Panc1 (cell line): ENCODE results near the gene CIC. TPM values are rescaled to one million over a fixed set of nuclear protein-coding genes. Genes with fewer than 3 reads are reported as not detected.

Source experiments
- ATAC-seq: fragments of 200-7000 bp; cut with Tn5 transposase; 2 replicates; pipeline ENCODE4 v1.9.1; 2020; ENCODE audit warnings: mild to moderate bottlenecking, moderate library complexity
- BruUV-seq: library from RNA; stranded (reverse); fragments of 400-500 nt; replicated peaks from 2 replicates; lab custom pipeline; 2021; lab: Mats Ljungman, UMichigan
- CTCF ChIA-PET: fragments of 300-600 bp; sonication (Branson Sonifier 250); formaldehyde crosslinking; loops from one replicate; lab custom pipeline; 2022; ENCODE audit warnings: antibody characterized with exemption; lab: Charles Lee
- POLR2A ChIA-PET: fragments of 300-600 bp; sonication (Branson Sonifier 250); formaldehyde crosslinking; loops from one replicate; lab custom pipeline; 2022; ENCODE audit warnings: antibody characterized with exemption; lab: Charles Lee
- DNase-seq: peaks from one replicate; pipeline ENCODE4 v3.0.0-alpha.2; 2010; ENCODE audit warnings: low read depth, low spot score
- H3K27ac ChIP-seq: 2 replicates; pipeline ENCODE4 v1.5.1; 2011; ENCODE audit warnings: mild to moderate bottlenecking, low read length, inconsistent platforms
- H3K27me3 ChIP-seq: fragments of 200-500 bp; sonication (Bioruptor generic); 2 replicates; pipeline ENCODE4 v1.6.0; 2014; ENCODE audit warnings: low read length, inconsistent platforms; ENCODE audit not compliant: control insufficient read depth, insufficient read depth
- H3K36me3 ChIP-seq: fragments of 200-500 bp; sonication (Bioruptor generic); 2 replicates; pipeline ENCODE4 v1.5.1; 2014; ENCODE audit warnings: inconsistent platforms, mild to moderate bottlenecking, low read length, moderate library complexity; ENCODE audit not compliant: control insufficient read depth, insufficient read depth
- H3K4me1 ChIP-seq: 2 replicates; pipeline ENCODE4 v1.5.1; 2011; ENCODE audit warnings: inconsistent platforms, mild to moderate bottlenecking, low read length, moderate library complexity; ENCODE audit not compliant: control insufficient read depth, insufficient read depth
- H3K4me3 ChIP-seq, 2 experiments: 2 replicates each; pipeline ENCODE4 v1.5.1; 2011 to 2012; ENCODE audit warnings: low read depth in 2 of 2, low read length in 2 of 2, mild to moderate bottlenecking in 2 of 2, inconsistent platforms in 1 of 2, moderate library complexity in 1 of 2
- H3K9me3 ChIP-seq: fragments of 200-500 bp; sonication (Bioruptor generic); 2 replicates; pipeline ENCODE4 v1.5.1; 2014; ENCODE audit warnings: low read depth, mild to moderate bottlenecking, inconsistent platforms, low read length, moderate library complexity; ENCODE audit not compliant: control insufficient read depth, insufficient read depth
- POLR2AphosphoS5 ChIP-seq: IDR thresholded peaks from 2 replicates; pipeline ENCODE4 v1.6.1; 2012; ENCODE audit warnings: mild to moderate bottlenecking, low read depth, low read length, moderate library complexity
- REST ChIP-seq, 2 experiments: IDR thresholded peaks; 2 replicates each; pipeline ENCODE4 v1.6.1; 2011 to 2012; ENCODE audit warnings: low read depth in 2 of 2, control low read depth in 1 of 2, low read length in 1 of 2, mild to moderate bottlenecking in 1 of 2, moderate library complexity in 1 of 2; ENCODE audit not compliant: insufficient read depth in 1 of 2
- SIN3A ChIP-seq: IDR thresholded peaks from 2 replicates; pipeline ENCODE4 v1.6.1; 2012; ENCODE audit warnings: low read depth, mild to moderate bottlenecking, low read length, moderate library complexity, borderline replicate concordance; ENCODE audit not compliant: insufficient read depth
- TCF7L2 ChIP-seq: IDR thresholded peaks from 2 replicates; pipeline ENCODE4 v1.6.1; 2011; ENCODE audit warnings: mild to moderate bottlenecking, low read depth, low read length, inconsistent platforms
- in situ Hi-C: cut with HindIII; loops from 2 replicates; pipeline ENCODE4 v1.10.0; 2016; ENCODE audit warnings: low sequenced_read_pairs, low pct_unique_long_range_greater_than_20kb
- intact Hi-C: fragments of 100-400 bp; cut with micrococcal nuclease; formaldehyde crosslinking; loops from one replicate; pipeline ENCODE4 v1.10.0; 2022; ENCODE audit not compliant: unreplicated experiment
- total RNA-seq: library from RNA; stranded (reverse); gene quantifications from one replicate; pipeline ENCODE4 v1.2.1, GENCODE V29; 2021; ENCODE audit not compliant: unreplicated experiment
- TF ChIP-seq, protein P1 (sequence below): fragments of 450-650 bp; IDR thresholded peaks from 2 replicates; pipeline ENCODE4 v1.5.1; 2017; ENCODE audit warnings: mild to moderate bottlenecking

Gene CIC
- total RNA-seq, 1 experiment from 2014 or later, result 67.4 TPM

GRCh38 chr19:42283188-42284065 is 14.4 kb downstream of the CIC start:
- DNase-seq, result no peak
- intact Hi-C loops (loop anchor here (5.0 kb wide), 1 partner anchor 36 kb away; no protein-coding TSS in a partner anchor), in situ Hi-C loops (no loop called here)
- H3K4me3 ChIP-seq, result peak overlapping the region; percentile 45 to 56
- no peaks in the 10 kb centered on the region for H3K9me3 ChIP-seq
- POLR2A ChIA-PET, result no interaction called here
- H3K27ac ChIP-seq, result peak overlapping the region; percentile 67
- no peaks in the 10 kb centered on the region for H3K27me3 ChIP-seq
- TF ChIP-seq, protein P1, sequence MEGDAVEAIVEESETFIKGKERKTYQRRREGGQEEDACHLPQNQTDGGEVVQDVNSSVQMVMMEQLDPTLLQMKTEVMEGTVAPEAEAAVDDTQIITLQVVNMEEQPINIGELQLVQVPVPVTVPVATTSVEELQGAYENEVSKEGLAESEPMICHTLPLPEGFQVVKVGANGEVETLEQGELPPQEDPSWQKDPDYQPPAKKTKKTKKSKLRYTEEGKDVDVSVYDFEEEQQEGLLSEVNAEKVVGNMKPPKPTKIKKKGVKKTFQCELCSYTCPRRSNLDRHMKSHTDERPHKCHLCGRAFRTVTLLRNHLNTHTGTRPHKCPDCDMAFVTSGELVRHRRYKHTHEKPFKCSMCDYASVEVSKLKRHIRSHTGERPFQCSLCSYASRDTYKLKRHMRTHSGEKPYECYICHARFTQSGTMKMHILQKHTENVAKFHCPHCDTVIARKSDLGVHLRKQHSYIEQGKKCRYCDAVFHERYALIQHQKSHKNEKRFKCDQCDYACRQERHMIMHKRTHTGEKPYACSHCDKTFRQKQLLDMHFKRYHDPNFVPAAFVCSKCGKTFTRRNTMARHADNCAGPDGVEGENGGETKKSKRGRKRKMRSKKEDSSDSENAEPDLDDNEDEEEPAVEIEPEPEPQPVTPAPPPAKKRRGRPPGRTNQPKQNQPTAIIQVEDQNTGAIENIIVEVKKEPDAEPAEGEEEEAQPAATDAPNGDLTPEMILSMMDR, result no peak
- TF ChIP-seq POLR2AphosphoS5 (no peak; the same call in 1 of the 2 replicates), TCF7L2 (no peak)
- no TSS peak for BruUV-seq
- CTCF ChIA-PET, result no interaction called here
- ATAC-seq, result peak; percentile 62
- H3K4me1 ChIP-seq, result peaks cover 42% of the 10 kb centered on the region
- H3K36me3 ChIP-seq, result no peaks in the 10 kb centered on the region; the same call in 1 of the 2 replicates

GRCh38 chr19:42284066-42284501 is 15.0 kb downstream of the CIC start:
- Histone ChIP-seq H3K27ac (no peak overlapping the region), H3K4me1 (peaks cover 36% of the 10 kb centered on the region), H3K27me3 (no peaks in the 10 kb centered on the region), H3K36me3 (no peaks in the 10 kb centered on the region; the same call in 1 of the 2 replicates), H3K4me3 (peak overlapping the region in 1 of 2 experiments; percentile 37; a peak in 2 of 4 replicates), H3K9me3 (no peaks in the 10 kb centered on the region)
- CTCF ChIA-PET, result no interaction called here
- in situ Hi-C loops (no loop called here), intact Hi-C loops (loop anchor here (5.0 kb wide), 1 partner anchor 37 kb away; no protein-coding TSS in a partner anchor)
- DNase-seq (no peak), ATAC-seq (peak; percentile 22)
- BruUV-seq, result no TSS peak
- TF ChIP-seq POLR2AphosphoS5 (no peak), SIN3A (no peak), REST (IDR thresholded peaks at IDR 0.05; ENCODE audit: insufficient read depth in 1 of 2, low read depth in 2 of 2, low read length in 1 of 2) (no peak), TCF7L2 (no peak)
- TF ChIP-seq, protein P1, result no peak
- POLR2A ChIA-PET, result no interaction called here
